ENCODE measurements around the gene PAX8. TPM values are rescaled to one million over a fixed set of nuclear protein-coding genes. Genes with fewer than 3 reads are reported as not detected.

Gene PAX8
- total and polyA plus RNA-seq, 2 of the 13 experiments (the other 11 are each of a cell fraction or from before 2014, with no cell fraction given), result 1.5 to 8.8 TPM

DNA sequence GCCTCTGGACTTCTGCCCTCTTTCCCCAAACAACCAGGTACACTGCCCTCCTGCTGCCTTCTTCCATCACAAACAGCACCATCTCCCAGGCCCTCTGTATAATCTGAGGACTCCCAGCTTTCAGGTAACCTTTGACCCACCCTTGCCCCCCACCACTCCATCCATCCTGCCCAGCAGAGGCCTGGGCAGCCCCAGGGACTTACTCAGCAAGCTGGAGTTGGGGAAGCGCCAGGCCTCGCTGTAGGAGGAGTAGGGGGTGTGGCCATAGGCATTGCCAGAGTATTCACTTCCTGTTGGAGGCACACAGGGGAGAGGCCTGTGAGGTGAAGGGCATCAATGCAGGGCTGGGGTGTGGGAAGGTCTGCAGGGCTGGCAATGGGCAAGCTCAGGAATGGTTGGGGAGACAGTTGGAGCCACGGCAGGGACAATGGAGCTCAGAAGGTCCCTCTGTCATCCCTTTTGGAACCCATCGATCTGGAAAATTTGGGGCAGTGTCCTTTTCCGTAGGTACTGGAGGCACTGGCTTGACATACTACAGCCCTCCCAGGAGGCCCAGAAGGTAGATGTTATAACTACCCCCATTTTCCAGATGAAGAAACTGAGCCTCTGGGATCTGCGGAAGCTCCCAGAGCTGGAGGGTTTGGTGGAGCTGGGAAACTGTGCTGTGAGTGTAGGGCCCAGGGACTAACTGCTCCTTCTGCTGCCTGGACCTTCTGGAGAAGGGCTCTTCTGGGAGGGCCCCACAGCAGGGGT, 58.7 kb downstream of the PAX8 start (continued):
- no peak for TF ChIP-seq REL (CRISPR knock-in tag; conservative IDR thresholded peaks at IDR 0.05)
- no peak for TF ChIP-seq ZNF124 (CRISPR knock-in tag; IDR thresholded peaks at IDR 0.05)
- TF ChIP-seq TOE1 (CRISPR knock-in tag; IDR thresholded peaks at IDR 0.05), result no peak
- TF ChIP-seq ZNF235 (CRISPR knock-in tag; IDR thresholded peaks at IDR 0.05; ENCODE audit: borderline replicate concordance), result no peak
- TF ChIP-seq SRY (CRISPR knock-in tag; IDR thresholded peaks at IDR 0.05), result no peak
- peak; percentile 98 for TF ChIP-seq ELF3 (CRISPR knock-in tag; IDR thresholded peaks at IDR 0.05)
- no peak for TF ChIP-seq TBP (CRISPR knock-in tag; IDR thresholded peaks at IDR 0.05)
- TF ChIP-seq MLLT10 (CRISPR knock-in tag; IDR thresholded peaks at IDR 0.05), result no peak
- no peak for TF ChIP-seq ZNF570 (CRISPR knock-in tag; IDR thresholded peaks at IDR 0.05; ENCODE audit: borderline replicate concordance)
- TF ChIP-seq SAFB2 (CRISPR knock-in tag; IDR thresholded peaks at IDR 0.05; ENCODE audit: borderline replicate concordance, low read depth), result no peak
- no peak for TF ChIP-seq MIER2 (CRISPR knock-in tag; IDR thresholded peaks at IDR 0.05)
- no peak for TF ChIP-seq RBM22 (optimal IDR thresholded peaks at IDR 0.05; ENCODE audit: low read length)
- TF ChIP-seq, protein P1, sequence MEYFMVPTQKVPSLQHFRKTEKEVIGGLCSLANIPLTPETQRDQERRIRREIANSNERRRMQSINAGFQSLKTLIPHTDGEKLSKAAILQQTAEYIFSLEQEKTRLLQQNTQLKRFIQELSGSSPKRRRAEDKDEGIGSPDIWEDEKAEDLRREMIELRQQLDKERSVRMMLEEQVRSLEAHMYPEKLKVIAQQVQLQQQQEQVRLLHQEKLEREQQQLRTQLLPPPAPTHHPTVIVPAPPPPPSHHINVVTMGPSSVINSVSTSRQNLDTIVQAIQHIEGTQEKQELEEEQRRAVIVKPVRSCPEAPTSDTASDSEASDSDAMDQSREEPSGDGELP (IDR thresholded peaks at IDR 0.05; ENCODE audit: borderline replicate concordance, low read depth), result peak; percentile 26; the same call in 1 of the 2 replicates
- TF ChIP-seq, protein P2, sequence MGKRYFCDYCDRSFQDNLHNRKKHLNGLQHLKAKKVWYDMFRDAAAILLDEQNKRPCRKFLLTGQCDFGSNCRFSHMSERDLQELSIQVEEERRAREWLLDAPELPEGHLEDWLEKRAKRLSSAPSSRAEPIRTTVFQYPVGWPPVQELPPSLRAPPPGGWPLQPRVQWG (CRISPR knock-in tag; IDR thresholded peaks at IDR 0.05; ENCODE audit: borderline replicate concordance, low read depth), result no peak
- 0 out of 2 replicates have a peak, but pooled peaks have one; percentile 52 for TF ChIP-seq ZNF232 (CRISPR knock-in tag; IDR thresholded peaks at IDR 0.05; ENCODE audit: borderline replicate concordance)
- TF ChIP-seq ZNF468 (CRISPR knock-in tag; IDR thresholded peaks at IDR 0.05), result no peak
- peak; percentile 56; the same call in 1 of the 2 replicates for TF ChIP-seq BCL6 (CRISPR knock-in tag; IDR thresholded peaks at IDR 0.05)
- TF ChIP-seq RCOR2 (CRISPR knock-in tag; IDR thresholded peaks at IDR 0.05), result peak; percentile 42; the same call in 1 of the 2 replicates
- peak; percentile 63; the same call in 1 of the 2 replicates for TF ChIP-seq RARA (CRISPR knock-in tag; IDR thresholded peaks at IDR 0.05)
- TF ChIP-seq, protein P3, sequence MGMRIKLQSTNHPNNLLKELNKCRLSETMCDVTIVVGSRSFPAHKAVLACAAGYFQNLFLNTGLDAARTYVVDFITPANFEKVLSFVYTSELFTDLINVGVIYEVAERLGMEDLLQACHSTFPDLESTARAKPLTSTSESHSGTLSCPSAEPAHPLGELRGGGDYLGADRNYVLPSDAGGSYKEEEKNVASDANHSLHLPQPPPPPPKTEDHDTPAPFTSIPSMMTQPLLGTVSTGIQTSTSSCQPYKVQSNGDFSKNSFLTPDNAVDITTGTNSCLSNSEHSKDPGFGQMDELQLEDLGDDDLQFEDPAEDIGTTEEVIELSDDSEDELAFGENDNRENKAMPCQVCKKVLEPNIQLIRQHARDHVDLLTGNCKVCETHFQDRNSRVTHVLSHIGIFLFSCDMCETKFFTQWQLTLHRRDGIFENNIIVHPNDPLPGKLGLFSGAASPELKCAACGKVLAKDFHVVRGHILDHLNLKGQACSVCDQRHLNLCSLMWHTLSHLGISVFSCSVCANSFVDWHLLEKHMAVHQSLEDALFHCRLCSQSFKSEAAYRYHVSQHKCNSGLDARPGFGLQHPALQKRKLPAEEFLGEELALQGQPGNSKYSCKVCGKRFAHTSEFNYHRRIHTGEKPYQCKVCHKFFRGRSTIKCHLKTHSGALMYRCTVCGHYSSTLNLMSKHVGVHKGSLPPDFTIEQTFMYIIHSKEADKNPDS (CRISPR knock-in tag; IDR thresholded peaks at IDR 0.05), result peak; percentile 84; the same call in 1 of the 2 replicates
